OCI-LY1 (cell line): Measurements from ENCODE around the gene MAP2.

ENCODE experiments used
- CTCF ChIP-seq: fragments of 200-600 bp; sonication (generic), shearing (Covaris generic); IDR thresholded peaks from 2 replicates; pipeline ENCODE4 v1.5.1; 2017; ENCODE audit warnings: mild to moderate bottlenecking, antibody characterized with exemption, low read length, moderate library complexity, mixed read lengths
- EZH2 ChIP-seq: fragments of 200-600 bp; sonication (generic), shearing (Covaris generic); IDR thresholded peaks from 2 replicates; pipeline ENCODE4 v1.8.0; 2017; ENCODE audit warnings: borderline replicate concordance, mixed run types, mild to moderate bottlenecking, antibody characterized with exemption, low read length, moderate library complexity, mixed read lengths

GRCh38 chr2:209517436-209517835 is 93.6 kb downstream of the MAP2 start:
- TF ChIP-seq CTCF: no peak
- TF ChIP-seq EZH2: no peak
